SU-DHL-6 (cell line): Measurements from ENCODE around the gene COL24A1.

ENCODE experiments used
- H2AFZ ChIP-seq: fragments of 200-600 bp; sonication (generic); 2 replicates; pipeline ENCODE4 v1.6.1; 2014; ENCODE audit warnings: low read depth, mild to moderate bottlenecking, moderate library complexity, mixed read lengths, antibody characterized with exemption, low read length; ENCODE audit not compliant: severe bottlenecking
- H3F3A ChIP-seq: fragments of 200-600 bp; shearing (Covaris generic); 2 replicates; pipeline ENCODE4 v1.6.0; 2016; ENCODE audit warnings: antibody characterized with exemption, mild to moderate bottlenecking; ENCODE audit not compliant: insufficient read depth
- H3K27ac ChIP-seq: fragments of 200-600 bp; sonication (generic); 2 replicates; pipeline ENCODE4 v1.5.1; 2016; ENCODE audit warnings: low read depth, mild to moderate bottlenecking, low read length, moderate library complexity, mixed read lengths
- H3K27me3 ChIP-seq: fragments of 200-600 bp; sonication (generic), shearing (Covaris generic); 2 replicates; pipeline ENCODE4 v1.6.0; 2014; ENCODE audit warnings: mild to moderate bottlenecking, low read length
- H3K36me3 ChIP-seq: fragments of 200-600 bp; sonication (generic); 2 replicates; pipeline ENCODE4 v1.6.1; 2014; ENCODE audit warnings: mild to moderate bottlenecking, low read length, mixed read lengths
- H3K4me2 ChIP-seq: fragments of 300-600, 200-600 bp; shearing (Covaris generic), sonication (generic); 2 replicates; pipeline ENCODE4 v1.6.0; 2014; ENCODE audit warnings: low read length, low read depth, mild to moderate bottlenecking; ENCODE audit not compliant: poor library complexity, severe bottlenecking
- H3K4me3 ChIP-seq: fragments of 200-600 bp; sonication (generic); 2 replicates; pipeline ENCODE4 v1.5.1; 2014; ENCODE audit warnings: antibody characterized with exemption, low read length, mild to moderate bottlenecking, mixed read lengths; ENCODE audit not compliant: insufficient read depth, poor library complexity, severe bottlenecking
- H3K79me2 ChIP-seq: fragments of 200-600 bp; sonication (generic); 2 replicates; pipeline ENCODE4 v1.6.1; 2014; ENCODE audit warnings: mild to moderate bottlenecking, low read length, moderate library complexity; ENCODE audit not compliant: insufficient read depth
- H3K9ac ChIP-seq: fragments of 200-600 bp; sonication (generic); 2 replicates; pipeline ENCODE4 v1.7.0; 2014; ENCODE audit warnings: mild to moderate bottlenecking, low read length
- H3K9me2 ChIP-seq: fragments of 200-600 bp; sonication (generic); replicated peaks from 2 replicates; pipeline ENCODE4 v1.6.1; 2014; ENCODE audit warnings: low read length; ENCODE audit not compliant: insufficient read depth
- H3K9me3 ChIP-seq: fragments of 200-600 bp; sonication (generic); 2 replicates; pipeline ENCODE4 v1.6.1; 2014; ENCODE audit warnings: low read length, mixed read lengths; ENCODE audit not compliant: insufficient read depth
- H4K20me1 ChIP-seq: fragments of 200-600 bp; sonication (generic); 2 replicates; pipeline ENCODE4 v1.6.1; 2014; ENCODE audit warnings: low read depth, mild to moderate bottlenecking, antibody characterized with exemption, low read length, moderate library complexity, mixed read lengths
- EZH2phosphoT487 ChIP-seq: fragments of 200-600 bp; sonication (generic), shearing (Covaris generic); conservative IDR thresholded peaks from 2 replicates; pipeline ENCODE4 v1.6.1; 2018; ENCODE audit warnings: mild to moderate bottlenecking, antibody characterized with exemption, low read length, moderate library complexity, mixed read lengths
- TF ChIP-seq, protein P1 (sequence below): fragments of 200-600 bp; sonication (generic); IDR thresholded peaks from one replicate; pipeline ENCODE4 v1.5.1; 2017; ENCODE audit warnings: antibody characterized with exemption, mild to moderate bottlenecking, low read length, moderate library complexity; ENCODE audit not compliant: insufficient read depth, poor library complexity, severe bottlenecking

The COL24A1 gene

DNA sequence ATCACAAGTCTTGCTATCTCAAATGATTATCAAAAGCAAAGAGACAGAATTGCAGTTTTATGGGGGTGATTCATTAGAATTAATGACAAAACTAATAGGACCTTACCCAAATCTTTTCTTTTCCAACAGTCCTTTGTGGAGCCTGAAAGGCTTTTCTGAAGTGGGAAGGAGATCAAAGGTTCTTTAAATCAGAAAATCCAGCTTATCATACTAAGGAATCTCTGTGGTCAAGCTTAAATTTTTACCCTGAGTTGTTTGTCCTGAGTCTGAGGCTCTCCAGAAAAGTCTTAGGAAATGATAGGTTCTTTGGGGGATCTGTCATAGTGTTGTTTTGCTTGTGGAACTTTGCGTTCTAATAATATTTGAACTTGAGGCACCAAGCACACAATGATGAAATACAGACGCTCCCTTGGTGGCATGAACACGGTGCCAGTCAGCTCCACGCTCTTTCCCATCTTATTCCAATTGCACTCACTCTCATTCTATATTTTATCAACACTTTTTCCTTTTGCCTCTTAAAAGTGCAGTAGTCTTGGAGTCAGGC lies 38.0 kb upstream of the COL24A1 start:
- 0 out of 2 replicates have a peak, but pooled peaks cover 3% of the 10 kb centered on the region for H3K9me2 ChIP-seq
- no peaks in the 10 kb centered on the region for H3K27me3 ChIP-seq
- H3K9ac ChIP-seq: no peak overlapping the region
- H3K9me3 ChIP-seq: no peaks in the 10 kb centered on the region
- H3K4me3 ChIP-seq: no peak overlapping the region
- H2AFZ ChIP-seq: no peak overlapping the region
- H3K4me2 ChIP-seq: no peak overlapping the region
- H3K27ac ChIP-seq: no peak overlapping the region
- no peak for TF ChIP-seq EZH2phosphoT487
- TF ChIP-seq, protein P1, sequence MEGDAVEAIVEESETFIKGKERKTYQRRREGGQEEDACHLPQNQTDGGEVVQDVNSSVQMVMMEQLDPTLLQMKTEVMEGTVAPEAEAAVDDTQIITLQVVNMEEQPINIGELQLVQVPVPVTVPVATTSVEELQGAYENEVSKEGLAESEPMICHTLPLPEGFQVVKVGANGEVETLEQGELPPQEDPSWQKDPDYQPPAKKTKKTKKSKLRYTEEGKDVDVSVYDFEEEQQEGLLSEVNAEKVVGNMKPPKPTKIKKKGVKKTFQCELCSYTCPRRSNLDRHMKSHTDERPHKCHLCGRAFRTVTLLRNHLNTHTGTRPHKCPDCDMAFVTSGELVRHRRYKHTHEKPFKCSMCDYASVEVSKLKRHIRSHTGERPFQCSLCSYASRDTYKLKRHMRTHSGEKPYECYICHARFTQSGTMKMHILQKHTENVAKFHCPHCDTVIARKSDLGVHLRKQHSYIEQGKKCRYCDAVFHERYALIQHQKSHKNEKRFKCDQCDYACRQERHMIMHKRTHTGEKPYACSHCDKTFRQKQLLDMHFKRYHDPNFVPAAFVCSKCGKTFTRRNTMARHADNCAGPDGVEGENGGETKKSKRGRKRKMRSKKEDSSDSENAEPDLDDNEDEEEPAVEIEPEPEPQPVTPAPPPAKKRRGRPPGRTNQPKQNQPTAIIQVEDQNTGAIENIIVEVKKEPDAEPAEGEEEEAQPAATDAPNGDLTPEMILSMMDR: no peak
- H3F3A ChIP-seq: no peaks in the 10 kb centered on the region
- no peaks in the 10 kb centered on the region for H4K20me1 ChIP-seq
- H3K79me2 ChIP-seq: no peaks in the 10 kb centered on the region
- H3K36me3 ChIP-seq: no peaks in the 10 kb centered on the region

DNA sequence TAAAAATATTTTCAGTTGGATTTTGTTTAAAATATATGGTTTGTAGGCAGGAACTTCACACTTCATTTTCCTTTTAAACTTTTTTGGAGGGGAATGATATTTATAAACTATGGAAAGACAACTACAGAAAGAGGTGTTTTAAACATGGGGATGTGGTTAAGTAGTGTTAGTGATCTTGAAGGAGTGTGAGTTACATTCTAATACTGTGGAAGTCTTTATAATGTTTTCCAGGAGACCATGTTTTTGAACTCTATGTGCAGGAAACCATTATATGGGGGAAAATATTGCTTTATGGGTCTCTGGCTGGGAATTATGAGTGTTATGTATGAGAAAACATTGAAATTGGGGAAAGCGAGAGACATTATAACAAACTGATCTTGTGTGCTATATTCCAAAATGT lies 35.8 kb upstream of the COL24A1 start:
- Histone ChIP-seq H3K79me2 (no peaks in the 10 kb centered on the region), H3K9ac (no peak overlapping the region), H3K27me3 (no peaks in the 10 kb centered on the region), H3F3A (no peaks in the 10 kb centered on the region), H3K4me2 (no peak overlapping the region), H3K36me3 (no peaks in the 10 kb centered on the region), H3K27ac (no peak overlapping the region), H3K4me3 (no peak overlapping the region), H2AFZ (no peak overlapping the region), H4K20me1 (no peaks in the 10 kb centered on the region), H3K9me2 (0 out of 2 replicates have a peak, but pooled peaks cover 3% of the 10 kb centered on the region), H3K9me3 (no peaks in the 10 kb centered on the region)
- TF ChIP-seq, protein P1: no peak
- no peak for TF ChIP-seq EZH2phosphoT487

DNA sequence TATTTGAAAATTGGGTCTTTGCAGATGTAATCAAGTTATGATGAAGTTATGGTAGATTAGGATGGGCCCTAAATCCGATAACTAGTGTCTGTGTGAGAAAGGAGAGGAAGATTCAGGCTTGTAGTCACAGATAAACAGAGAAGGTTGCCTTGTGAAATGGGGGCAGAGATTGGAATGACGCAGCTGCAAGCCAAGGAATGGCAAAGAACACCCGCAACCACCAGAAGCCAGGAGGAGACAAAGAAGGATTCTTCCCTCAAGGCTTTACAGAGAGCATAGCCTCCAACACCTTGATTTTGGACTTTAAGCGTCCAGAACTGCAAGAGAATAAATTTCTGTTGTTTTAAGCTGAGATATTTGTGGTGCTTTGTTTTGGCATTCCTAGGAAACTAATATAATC lies 35.4 kb upstream of the COL24A1 start:
- Histone ChIP-seq H3K4me2 (no peak overlapping the region), H3F3A (no peaks in the 10 kb centered on the region), H3K79me2 (no peaks in the 10 kb centered on the region), H3K9me2 (0 out of 2 replicates have a peak, but pooled peaks cover 3% of the 10 kb centered on the region), H3K36me3 (no peaks in the 10 kb centered on the region), H3K27me3 (no peaks in the 10 kb centered on the region), H3K27ac (no peak overlapping the region), H4K20me1 (no peaks in the 10 kb centered on the region), H3K9ac (no peak overlapping the region), H3K4me3 (no peak overlapping the region), H2AFZ (no peak overlapping the region), H3K9me3 (no peaks in the 10 kb centered on the region)
- TF ChIP-seq, protein P1: no peak
- no peak for TF ChIP-seq EZH2phosphoT487
